Activated T-helper 1 cell treated with anti-CD3 and anti-CD28 coated beads, Interleukin-12 subunit alpha, Interleukin-12 subunit beta, Interleukin-2, Interleukin-4 antibody, amounts not matched to agents 30 ng/mL and 10 ng/mL and 1 ng/mL, durations not matched to agents 14 hours and 24 hours and 36 hours (primary cell): ENCODE data around the gene TSSK3. TPM values are rescaled to one million over a fixed set of nuclear protein-coding genes. Genes with fewer than 3 reads are reported as not detected.
A peak's percentile ranks its signal among the peaks of the same experiment; 100 is the strongest.

Source experiments
- DNase-seq: peaks from one replicate; pipeline ENCODE4 v3.0.0; 2021; ENCODE audit warnings: low spot score
- H3K27ac Mint-ChIP-seq: one replicate; pipeline ENCODE4 v1.8.0; 2021; ENCODE audit warnings: mild to moderate bottlenecking, mixed read lengths
- H3K27me3 Mint-ChIP-seq: one replicate; pipeline ENCODE4 v1.8.0; 2022; ENCODE audit warnings: mild to moderate bottlenecking, moderate library complexity, mixed read lengths; ENCODE audit not compliant: insufficient read depth
- H3K36me3 Mint-ChIP-seq: one replicate; pipeline ENCODE4 v1.8.0; 2021; ENCODE audit warnings: low read depth, mixed read lengths
- H3K4me1 Mint-ChIP-seq: one replicate; pipeline ENCODE4 v1.8.0; 2021; ENCODE audit warnings: low read depth, mixed read lengths
- H3K4me3 Mint-ChIP-seq: one replicate; pipeline ENCODE4 v1.8.0; 2021; ENCODE audit warnings: mild to moderate bottlenecking, moderate library complexity, mixed read lengths
- H3K9me3 Mint-ChIP-seq: one replicate; pipeline ENCODE4 v1.8.0; 2021; ENCODE audit warnings: mixed read lengths
- intact Hi-C: fragments of 100-400 bp; cut with micrococcal nuclease; formaldehyde crosslinking; loops from one replicate; pipeline ENCODE4 v1.15.1; 2024
- total RNA-seq: library from RNA; stranded (reverse); gene quantifications from 2 replicates; pipeline ENCODE4 v1.2.3, GENCODE V29; 2022

The TSSK3 gene
- total RNA-seq, 1 donor from 2014 or later, result 1.3 TPM

DNA sequence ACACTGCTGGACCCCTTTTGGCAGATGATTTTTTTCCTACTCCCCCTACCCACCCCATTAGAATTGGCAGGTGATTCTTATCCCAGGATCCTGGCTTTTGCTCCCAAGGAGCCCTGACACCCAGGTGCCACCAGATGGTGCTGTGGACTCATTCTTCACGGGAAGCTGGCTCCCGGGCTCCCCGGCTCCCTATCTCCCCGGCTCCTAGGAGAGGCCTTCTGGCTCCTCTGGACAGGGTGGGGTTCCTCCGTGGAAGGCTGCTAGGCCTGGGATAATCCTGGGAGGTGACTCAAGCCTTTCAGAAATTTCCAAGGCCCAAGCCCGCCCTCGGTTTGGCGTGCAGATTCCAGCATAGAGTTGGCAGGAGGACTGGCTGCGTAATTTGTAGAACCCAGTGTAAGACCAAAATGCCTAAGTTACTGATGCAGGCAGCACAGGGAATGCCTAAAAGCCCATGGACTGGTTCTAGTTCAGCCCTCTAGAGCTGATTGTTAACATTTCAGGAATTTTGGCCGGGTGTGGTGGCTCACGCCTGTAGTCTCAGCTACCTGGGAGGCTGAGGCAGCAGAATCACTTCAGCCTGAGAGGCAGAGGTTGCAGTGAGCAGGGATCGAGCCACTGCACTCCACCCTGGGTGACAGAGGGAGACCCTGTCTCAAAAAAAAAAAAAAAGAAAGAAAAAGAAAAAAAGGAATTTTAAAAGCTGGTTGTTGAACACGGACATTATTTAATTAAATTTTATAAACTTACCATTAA is 38.7 kb downstream of the TSSK3 start:
- DNase-seq, result peak; percentile 10
- no peak overlapping the region for H3K4me3 Mint-ChIP-seq
- intact Hi-C loops, result loop anchor here (1.0 to 2.0 kb wide), 2 partner anchors 13 to 472 kb away; no protein-coding TSS in a partner anchor
- no peak overlapping the region for H3K27ac Mint-ChIP-seq
- H3K27me3 Mint-ChIP-seq, result peaks cover 20% of the 10 kb centered on the region
- H3K9me3 Mint-ChIP-seq, result no peaks in the 10 kb centered on the region
- H3K4me1 Mint-ChIP-seq, result no peaks in the 10 kb centered on the region
- H3K36me3 Mint-ChIP-seq, result no peaks in the 10 kb centered on the region

- intact Hi-C loops, result no loop called here
- no peak for DNase-seq
- no peak overlapping the region for H3K27ac Mint-ChIP-seq
- peaks cover 11% of the 10 kb centered on the region for H3K27me3 Mint-ChIP-seq
- H3K36me3 Mint-ChIP-seq, result no peaks in the 10 kb centered on the region
- no peak overlapping the region for H3K4me3 Mint-ChIP-seq
- H3K9me3 Mint-ChIP-seq, result no peaks in the 10 kb centered on the region
- H3K4me1 Mint-ChIP-seq, result no peaks in the 10 kb centered on the region
These were observed 42.6 kb downstream of the TSSK3 start for GRCh38 chr1:32404946-32405345.

- DNase-seq, result no peak
- H3K9me3 Mint-ChIP-seq, result no peaks in the 10 kb centered on the region
- no peaks in the 10 kb centered on the region for H3K36me3 Mint-ChIP-seq
- peaks cover 12% of the 10 kb centered on the region for H3K27me3 Mint-ChIP-seq
- intact Hi-C loops, result no loop called here
- no peak overlapping the region for H3K4me3 Mint-ChIP-seq
- no peaks in the 10 kb centered on the region for H3K4me1 Mint-ChIP-seq
- no peak overlapping the region for H3K27ac Mint-ChIP-seq
These were observed 43.5 kb downstream of the TSSK3 start for GRCh38 chr1:32405672-32406467.

DNA sequence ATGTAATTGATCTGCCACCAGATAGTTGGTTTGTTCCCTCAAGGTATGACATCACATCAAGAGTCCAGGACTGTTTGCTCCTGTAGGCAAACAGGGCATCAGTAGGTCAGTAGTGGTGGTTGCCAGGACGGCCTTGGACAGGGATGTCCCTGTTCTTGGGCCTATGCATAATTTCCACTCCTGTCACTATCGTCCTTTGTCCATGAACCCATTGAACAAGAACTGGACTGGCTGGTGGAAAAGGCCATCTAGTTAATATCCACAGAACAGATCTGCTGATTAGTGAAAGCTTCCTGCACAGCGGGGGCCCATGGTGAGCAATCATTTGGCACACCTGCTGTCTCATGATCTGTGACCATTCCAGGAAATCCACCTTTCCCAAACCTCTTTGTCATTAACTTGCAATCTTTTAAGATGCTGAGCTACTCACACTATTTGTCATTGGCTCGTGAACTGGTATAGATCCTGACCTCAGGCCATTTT is 44.3 kb downstream of the TSSK3 start:
- H3K27me3 Mint-ChIP-seq, result peaks cover 13% of the 10 kb centered on the region
- no peaks in the 10 kb centered on the region for H3K9me3 Mint-ChIP-seq
- H3K36me3 Mint-ChIP-seq, result no peaks in the 10 kb centered on the region
- H3K4me3 Mint-ChIP-seq, result no peak overlapping the region
- no peak for DNase-seq
- intact Hi-C loops, result no loop called here
- no peaks in the 10 kb centered on the region for H3K4me1 Mint-ChIP-seq
- H3K27ac Mint-ChIP-seq, result no peak overlapping the region

DNA sequence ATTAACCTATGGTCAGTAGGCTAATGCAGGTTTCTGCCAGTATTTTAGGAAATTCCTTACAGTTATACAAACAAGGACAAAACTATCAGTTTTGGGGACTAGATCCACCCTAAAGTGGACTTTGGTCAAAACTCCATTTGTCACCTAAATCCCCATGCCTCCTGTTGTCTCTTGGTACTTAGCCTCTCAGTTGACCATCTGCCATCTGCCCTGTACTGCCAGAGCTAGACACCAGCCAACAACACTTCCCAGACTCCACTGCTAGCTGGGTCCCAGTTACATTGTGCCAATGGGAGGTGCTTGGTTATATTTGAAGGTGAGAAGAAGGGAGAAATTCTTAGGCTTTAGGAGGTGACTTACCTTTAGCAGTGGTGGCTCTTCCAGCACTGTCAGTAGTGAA is 48.9 kb downstream of the TSSK3 start:
- DNase-seq, result no peak
- H3K36me3 Mint-ChIP-seq, result no peaks in the 10 kb centered on the region
- H3K4me1 Mint-ChIP-seq, result peaks cover 4% of the 10 kb centered on the region
- intact Hi-C loops, result no loop called here
- H3K9me3 Mint-ChIP-seq, result no peaks in the 10 kb centered on the region
- no peak overlapping the region for H3K4me3 Mint-ChIP-seq
- peaks cover 9% of the 10 kb centered on the region for H3K27me3 Mint-ChIP-seq
- H3K27ac Mint-ChIP-seq, result no peak overlapping the region

DNA sequence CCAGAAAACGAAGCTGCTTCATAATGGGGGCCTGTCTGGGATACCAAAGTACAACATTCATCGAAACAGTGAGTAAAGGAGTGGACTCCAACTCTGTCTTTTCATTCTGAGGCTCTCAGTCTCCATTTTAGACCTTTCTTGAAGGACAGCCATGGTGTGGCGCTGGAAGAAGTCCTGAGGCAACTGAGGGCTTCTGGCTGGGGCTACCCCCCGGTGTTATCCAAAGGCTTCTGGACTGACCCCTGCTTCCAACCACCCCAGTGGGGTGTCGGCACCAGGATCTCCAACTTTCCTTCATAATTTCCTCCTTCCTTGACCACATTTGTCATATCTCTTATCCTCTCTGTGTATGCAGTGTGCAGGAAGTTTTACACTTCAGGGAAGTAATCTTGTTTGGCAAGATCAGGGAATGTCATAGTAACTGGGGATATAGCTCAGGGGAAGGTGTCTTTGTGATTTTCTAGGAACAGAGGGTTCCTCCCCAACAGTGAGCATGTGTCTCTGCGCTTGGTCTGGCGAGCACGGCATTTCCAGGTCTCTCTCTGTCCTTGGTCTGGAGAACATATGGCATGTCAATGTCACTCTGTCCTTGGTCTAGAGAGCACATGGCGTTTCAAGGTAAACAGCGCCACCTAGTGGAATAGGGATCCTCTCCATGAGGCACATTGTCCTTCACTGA is 51.3 kb downstream of the TSSK3 start:
- H3K4me3 Mint-ChIP-seq, result no peak overlapping the region
- no peak overlapping the region for H3K27ac Mint-ChIP-seq
- no peaks in the 10 kb centered on the region for H3K36me3 Mint-ChIP-seq
- peak; percentile 62 for DNase-seq
- H3K4me1 Mint-ChIP-seq, result peaks cover 4% of the 10 kb centered on the region
- peaks cover 18% of the 10 kb centered on the region for H3K27me3 Mint-ChIP-seq
- intact Hi-C loops, result loop anchor here (1.0 to 2.0 kb wide), 4 partner anchors 12 to 198 kb away; partner anchors contain the start of genes EIF3I and TMEM234
- H3K9me3 Mint-ChIP-seq, result no peaks in the 10 kb centered on the region

Other genes with a start within 250 kb of the TSSK3 start
- gene TXLNA, start 182.9 kb upstream of the TSSK3 start, total RNA-seq, result 109 and 110 TPM in 2 replicates
- 28.2 and 32.6 TPM in 2 replicates for gene CCDC28B, start 161.9 kb upstream of the TSSK3 start, total RNA-seq
- 5.7 and 6.0 TPM in 2 replicates for gene IQCC, start 156.9 kb upstream of the TSSK3 start, total RNA-seq
- gene DCDC2B, start 153.4 kb upstream of the TSSK3 start, total RNA-seq, result 0.15 TPM in 1 of 2 replicates, not detected in the other
- 13.5 and 15.0 TPM in 2 replicates for gene TMEM234, start 140.2 kb upstream of the TSSK3 start, total RNA-seq
- gene EIF3I, start 140.1 kb upstream of the TSSK3 start, total RNA-seq, result 297 TPM in 2 replicates
- gene FAM167B, start 115.3 kb upstream of the TSSK3 start, total RNA-seq, result 0.57 and 0.61 TPM in 2 replicates
- gene LCK, start 111.3 kb upstream of the TSSK3 start, total RNA-seq, result 269 and 281 TPM in 2 replicates
- 177 and 179 TPM in 2 replicates for gene HDAC1, start 70.5 kb upstream of the TSSK3 start, total RNA-seq
- gene MARCKSL1, start 26.3 kb upstream of the TSSK3 start, total RNA-seq, result 31.6 and 31.8 TPM in 2 replicates
- gene FAM229A, start 54 bp upstream of the TSSK3 start, total RNA-seq, result 4.0 TPM in 2 replicates
- gene BSDC1, start 31.9 kb downstream of the TSSK3 start, total RNA-seq, result 48.8 and 50.3 TPM in 2 replicates
- gene ZBTB8B, start 102.5 kb downstream of the TSSK3 start, total RNA-seq, result not detected in 2 replicates
- gene ZBTB8A, start 176.9 kb downstream of the TSSK3 start, total RNA-seq, result 0.17 and 0.41 TPM in 2 replicates